SK-N-SH (cell line): ENCODE results near the gene FUNDC2.

Experiments used
- CTCF ChIP-seq: fragments of 200-600 bp; sonication (generic); IDR thresholded peaks from 2 replicates; pipeline ENCODE4 v1.6.1; 2017; ENCODE audit warnings: antibody characterized with exemption, mild to moderate bottlenecking, moderate library complexity
- EZH2phosphoT487 ChIP-seq: fragments of 200-600 bp; sonication (generic); IDR thresholded peaks from 2 replicates; pipeline ENCODE4 v1.6.1; 2017; ENCODE audit warnings: low read depth, mixed run types, mild to moderate bottlenecking, antibody characterized with exemption, moderate library complexity, borderline replicate concordance
- GATA2 ChIP-seq: sonication (generic); formaldehyde crosslinking; IDR thresholded peaks from 2 replicates; pipeline ENCODE4 v1.5.0; 2020; ENCODE audit warnings: mild to moderate bottlenecking, missing genetic modification reagents
- JUND ChIP-seq: IDR thresholded peaks from 2 replicates; pipeline ENCODE4 v1.4.0; 2012
- MAX ChIP-seq: IDR thresholded peaks from 2 replicates; pipeline ENCODE4 v1.4.0; 2012; ENCODE audit warnings: low read depth
- MEF2A ChIP-seq: IDR thresholded peaks from 2 replicates; pipeline ENCODE4 v1.4.0; 2012; ENCODE audit warnings: low read depth, borderline replicate concordance
- MXI1 ChIP-seq: IDR thresholded peaks from 2 replicates; pipeline ENCODE4 v1.6.1; 2012; ENCODE audit warnings: mild to moderate bottlenecking, low read depth, low read length, improper control_type of control experiment
- POLR2AphosphoS5 ChIP-seq: IDR thresholded peaks from 2 replicates; pipeline ENCODE4 v1.6.1; 2012; ENCODE audit warnings: low read depth, low read length
- RCOR1 ChIP-seq: fragments of 150-350 bp; IDR thresholded peaks from 2 replicates; pipeline ENCODE4 v1.6.1; 2017; ENCODE audit warnings: antibody characterized with exemption, low read length
- REST ChIP-seq: IDR thresholded peaks from 2 replicates; pipeline ENCODE4 v1.6.1; 2012; ENCODE audit warnings: mild to moderate bottlenecking, low read depth, low read length, moderate library complexity
- RFX5 ChIP-seq: IDR thresholded peaks from 2 replicates; pipeline ENCODE4 v1.6.1; 2012; ENCODE audit warnings: mild to moderate bottlenecking, improper control_type of control experiment, low read length
- TAF1 ChIP-seq: IDR thresholded peaks from 2 replicates; pipeline ENCODE4 v1.6.1; 2012; ENCODE audit warnings: low read depth, mild to moderate bottlenecking, low read length, moderate library complexity, borderline replicate concordance
- USF1 ChIP-seq: IDR thresholded peaks from 2 replicates; pipeline ENCODE4 v1.4.0; 2012; ENCODE audit warnings: low read depth, borderline replicate concordance

GRCh38 chrX:155105919-155106318, 79.3 kb downstream of the FUNDC2 start:
- TF ChIP-seq CTCF (no peak), USF1 (no peak), MEF2A (no peak), POLR2AphosphoS5 (no peak), MXI1 (no peak), JUND (no peak), TAF1 (no peak), REST (no peak), RFX5 (no peak), RCOR1 (no peak), MAX (no peak), GATA2 (CRISPR knock-in tag) (no peak), EZH2phosphoT487 (no peak)
